HCT116 (cell line): ENCODE measurements around the gene IP6K3. TPM values are rescaled to one million over a fixed set of nuclear protein-coding genes. Genes with fewer than 3 reads are reported as not detected.

Experiments
- ATAC-seq: fragments of 200-7000 bp; cut with Tn5 transposase; 2 replicates; pipeline ENCODE4 v1.9.1; 2020; ENCODE audit warnings: mild to moderate bottlenecking, moderate library complexity
- BruUV-seq: library from RNA; stranded (reverse); fragments of 400-500 nt; replicated peaks from 2 replicates; lab custom pipeline; 2021; lab: Mats Ljungman, UMichigan
- CTCF ChIA-PET: fragments of 300-600 bp; sonication (Branson Sonifier 250); formaldehyde crosslinking; loops from one replicate; lab custom pipeline; 2021; ENCODE audit warnings: antibody characterized with exemption; lab: Charles Lee
- POLR2A ChIA-PET: fragments of 300-600, 350-600 bp; sonication (Branson Sonifier 250); formaldehyde crosslinking; loops from one replicate; lab custom pipeline; 2021; ENCODE audit warnings: antibody characterized with exemption; lab: Charles Lee
- RAD21 ChIA-PET, 2 experiments: fragments of 300-600 bp; sonication (Branson Sonifier 250); formaldehyde crosslinking; loops; one replicate each; lab custom pipeline; 2023; ENCODE audit warnings: low total read pairs in 2 of 2; ENCODE audit not compliant: uncharacterized antibody in 2 of 2, unreplicated experiment in 2 of 2, low non-redundant PET in 1 of 2; lab: Charles Lee
- DNase-seq: peaks from one replicate; pipeline ENCODE4 v3.0.0-alpha.2; 2010; ENCODE audit warnings: low read depth, low spot score
- H2AFZ ChIP-seq: fragments of 200-600 bp; shearing (Covaris generic), sonication (generic); 2 replicates; pipeline ENCODE4 v1.6.1; 2017; ENCODE audit warnings: low read depth, mixed run types, mixed read lengths, antibody characterized with exemption, low read length; ENCODE audit not compliant: poor library complexity, severe bottlenecking
- H3K27ac ChIP-seq: 2 replicates; pipeline ENCODE4 v1.5.1; 2012; ENCODE audit warnings: low read depth, low read length
- H3K27me3 ChIP-seq: fragments of 200-600 bp; sonication (generic); 2 replicates; pipeline ENCODE4 v1.6.1; 2016; ENCODE audit warnings: mixed run types, low read length, mixed read lengths; ENCODE audit not compliant: insufficient read depth
- H3K36me3 ChIP-seq, 2 experiments: fragments of 200-500 bp in 1 of 2; fragments of 200-600 bp in 1 of 2; sonication (Bioruptor generic) in 1 of 2; sonication (generic) in 1 of 2; 2 replicates each; pipeline versions ENCODE4 v1.5.1 to v1.6.1; 2014 to 2016; ENCODE audit warnings: low read length in 2 of 2, inconsistent platforms in 1 of 2, mixed read lengths in 1 of 2, mixed run types in 1 of 2; ENCODE audit not compliant: insufficient read depth in 2 of 2, control insufficient read depth in 1 of 2
- H3K4me1 ChIP-seq, 2 experiments: fragments of 200-600 bp in 1 of 2; sonication (generic) in 1 of 2; 2 replicates each; pipeline versions ENCODE4 v1.5.1 to v1.6.1; 2012 to 2017; ENCODE audit warnings: low read length in 2 of 2, inconsistent platforms in 1 of 2, mild to moderate bottlenecking in 1 of 2, mixed read lengths in 1 of 2, mixed run types in 1 of 2, moderate library complexity in 1 of 2; ENCODE audit not compliant: insufficient read depth in 2 of 2, control insufficient read depth in 1 of 2
- H3K4me2 ChIP-seq: fragments of 200-600 bp; sonication (generic); 2 replicates; pipeline ENCODE4 v1.6.1; 2017; ENCODE audit warnings: mixed run types, low read length, mixed read lengths
- H3K4me3 ChIP-seq, 2 experiments: fragments of 200-600 bp in 1 of 2; sonication (generic) in 1 of 2; replicated peaks in 1 of 2; 2 replicates each; pipeline ENCODE4 v1.5.1; 2011 to 2016; ENCODE audit warnings: low read length in 2 of 2, control low read depth in 1 of 2, low read depth in 1 of 2, mild to moderate bottlenecking in 1 of 2, mixed read lengths in 1 of 2, mixed run types in 1 of 2
- H3K79me2 ChIP-seq: fragments of 200-600 bp; sonication (generic); 2 replicates; pipeline ENCODE4 v1.6.1; 2017; ENCODE audit warnings: mild to moderate bottlenecking, mixed run types, low read length, moderate library complexity, mixed read lengths; ENCODE audit not compliant: insufficient read depth
- H3K9ac ChIP-seq: fragments of 200-600 bp; sonication (generic); 2 replicates; pipeline ENCODE4 v1.6.1; 2016; ENCODE audit warnings: low read length, mixed read lengths
- H3K9me2 ChIP-seq: fragments of 200-600 bp; sonication (generic), shearing (Covaris generic); 2 replicates; pipeline ENCODE4 v1.6.1; 2017; ENCODE audit warnings: mixed run types, mild to moderate bottlenecking, moderate library complexity; ENCODE audit not compliant: insufficient read depth
- H3K9me3 ChIP-seq, 2 experiments: fragments of 200-500 bp in 1 of 2; fragments of 200-600 bp in 1 of 2; sonication (Bioruptor generic) in 1 of 2; sonication (generic) in 1 of 2; 2 replicates each; pipeline ENCODE4 v1.6.1; 2014 to 2017; ENCODE audit warnings: low read length in 2 of 2, mixed read lengths in 2 of 2, inconsistent platforms in 1 of 2, low read depth in 1 of 2, mild to moderate bottlenecking in 1 of 2, mixed run types in 1 of 2, moderate library complexity in 1 of 2; ENCODE audit not compliant: control insufficient read depth in 1 of 2, insufficient read depth in 1 of 2
- H4K20me1 ChIP-seq: fragments of 200-600 bp; sonication (generic), shearing (Covaris generic); 2 replicates; pipeline ENCODE4 v1.6.1; 2017; ENCODE audit warnings: mixed run types, mild to moderate bottlenecking, moderate library complexity; ENCODE audit not compliant: insufficient read depth
- ATF3 ChIP-seq: IDR thresholded peaks from 2 replicates; pipeline ENCODE4 v1.6.1; 2012
- CBX3 ChIP-seq: IDR thresholded peaks from 2 replicates; pipeline ENCODE4 v1.6.1; 2012; ENCODE audit warnings: low read depth
- CEBPB ChIP-seq: IDR thresholded peaks from 2 replicates; pipeline ENCODE4 v1.6.1; 2012; ENCODE audit warnings: low read depth
- EGR1 ChIP-seq: IDR thresholded peaks from 2 replicates; pipeline ENCODE4 v1.6.1; 2012; ENCODE audit warnings: low read depth
- ELF1 ChIP-seq: IDR thresholded peaks from 2 replicates; pipeline ENCODE4 v1.6.1; 2012; ENCODE audit warnings: low read depth, borderline replicate concordance
- EZH2 ChIP-seq: fragments of 200-600 bp; sonication (generic); IDR thresholded peaks from 2 replicates; pipeline ENCODE4 v1.6.1; 2017; ENCODE audit warnings: antibody characterized with exemption, mixed run types
- EZH2phosphoT487 ChIP-seq: fragments of 200-600 bp; IDR thresholded peaks from 2 replicates; pipeline ENCODE4 v1.6.1; 2018; ENCODE audit warnings: antibody characterized with exemption, borderline replicate concordance
- FOSL1 ChIP-seq: IDR thresholded peaks from 2 replicates; pipeline ENCODE4 v1.6.1; 2012; ENCODE audit warnings: low read depth
- JUND ChIP-seq: IDR thresholded peaks from 2 replicates; pipeline ENCODE4 v1.6.1; 2012
- POLR2AphosphoS5 ChIP-seq: IDR thresholded peaks from 2 replicates; pipeline ENCODE4 v1.6.1; 2011; ENCODE audit warnings: mild to moderate bottlenecking, low read depth, low read length, moderate library complexity
- SIN3A ChIP-seq: IDR thresholded peaks from 2 replicates; pipeline ENCODE4 v1.6.1; 2012; ENCODE audit warnings: low read depth
- SP1 ChIP-seq: IDR thresholded peaks from 2 replicates; pipeline ENCODE4 v1.6.1; 2012; ENCODE audit warnings: low read depth
- YY1 ChIP-seq: IDR thresholded peaks from 2 replicates; pipeline ENCODE4 v1.6.1; 2011; ENCODE audit warnings: low read length, low read depth, moderate library complexity, mild to moderate bottlenecking; ENCODE audit not compliant: insufficient replicate concordance; ENCODE audit errors: extremely low read depth
- ZBTB33 ChIP-seq: IDR thresholded peaks from 2 replicates; pipeline ENCODE4 v1.6.1; 2011; ENCODE audit warnings: mild to moderate bottlenecking, low read length, moderate library complexity; ENCODE audit not compliant: insufficient replicate concordance; ENCODE audit errors: extremely low read depth
- ZFX ChIP-seq: fragments of 450-650 bp; IDR thresholded peaks from 2 replicates; pipeline ENCODE4 v1.6.1; 2017
- ZNF274 ChIP-seq: fragments of 200-500 bp; sonication (Bioruptor generic); IDR thresholded peaks from 2 replicates; pipeline ENCODE4 v1.6.1; 2014; ENCODE audit warnings: mild to moderate bottlenecking, low read depth, low read length, inconsistent platforms
- intact Hi-C: fragments of 100-400 bp; cut with micrococcal nuclease; formaldehyde crosslinking; loops from 2 replicates; pipeline ENCODE4 v1.10.0; 2022
- total RNA-seq: library from RNA; stranded (reverse); gene quantifications from one replicate; pipeline ENCODE4 v1.2.1, GENCODE V29; 2021; ENCODE audit not compliant: unreplicated experiment
- TF ChIP-seq, protein P1 (sequence below): IDR thresholded peaks from 2 replicates; pipeline ENCODE4 v1.6.1; 2012; ENCODE audit warnings: low read depth

IP6K3 gene
- total RNA-seq, 1 experiment from 2014 or later: not detected

- no peak for ATAC-seq
- H3K79me2 ChIP-seq: no peaks in the 10 kb centered on the region
- no peaks in the 10 kb centered on the region for H4K20me1 ChIP-seq
- no peak overlapping the region for H3K9ac ChIP-seq
- BruUV-seq: no TSS peak
- TF ChIP-seq ATF3 (no peak), FOSL1 (no peak), ZBTB33 (no peak), CBX3 (no peak), JUND (no peak), EZH2phosphoT487 (no peak), CEBPB (no peak), ZNF274 (no peak), SIN3A (no peak), ZFX (no peak), POLR2AphosphoS5 (no peak), ELF1 (no peak), YY1 (no peak), SP1 (no peak), EZH2 (no peak), EGR1 (no peak)
- TF ChIP-seq, protein P1, sequence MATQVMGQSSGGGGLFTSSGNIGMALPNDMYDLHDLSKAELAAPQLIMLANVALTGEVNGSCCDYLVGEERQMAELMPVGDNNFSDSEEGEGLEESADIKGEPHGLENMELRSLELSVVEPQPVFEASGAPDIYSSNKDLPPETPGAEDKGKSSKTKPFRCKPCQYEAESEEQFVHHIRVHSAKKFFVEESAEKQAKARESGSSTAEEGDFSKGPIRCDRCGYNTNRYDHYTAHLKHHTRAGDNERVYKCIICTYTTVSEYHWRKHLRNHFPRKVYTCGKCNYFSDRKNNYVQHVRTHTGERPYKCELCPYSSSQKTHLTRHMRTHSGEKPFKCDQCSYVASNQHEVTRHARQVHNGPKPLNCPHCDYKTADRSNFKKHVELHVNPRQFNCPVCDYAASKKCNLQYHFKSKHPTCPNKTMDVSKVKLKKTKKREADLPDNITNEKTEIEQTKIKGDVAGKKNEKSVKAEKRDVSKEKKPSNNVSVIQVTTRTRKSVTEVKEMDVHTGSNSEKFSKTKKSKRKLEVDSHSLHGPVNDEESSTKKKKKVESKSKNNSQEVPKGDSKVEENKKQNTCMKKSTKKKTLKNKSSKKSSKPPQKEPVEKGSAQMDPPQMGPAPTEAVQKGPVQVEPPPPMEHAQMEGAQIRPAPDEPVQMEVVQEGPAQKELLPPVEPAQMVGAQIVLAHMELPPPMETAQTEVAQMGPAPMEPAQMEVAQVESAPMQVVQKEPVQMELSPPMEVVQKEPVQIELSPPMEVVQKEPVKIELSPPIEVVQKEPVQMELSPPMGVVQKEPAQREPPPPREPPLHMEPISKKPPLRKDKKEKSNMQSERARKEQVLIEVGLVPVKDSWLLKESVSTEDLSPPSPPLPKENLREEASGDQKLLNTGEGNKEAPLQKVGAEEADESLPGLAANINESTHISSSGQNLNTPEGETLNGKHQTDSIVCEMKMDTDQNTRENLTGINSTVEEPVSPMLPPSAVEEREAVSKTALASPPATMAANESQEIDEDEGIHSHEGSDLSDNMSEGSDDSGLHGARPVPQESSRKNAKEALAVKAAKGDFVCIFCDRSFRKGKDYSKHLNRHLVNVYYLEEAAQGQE: no peak
- TF ChIP-seq, all 23 proteins: peak for 0
- H3K36me3 ChIP-seq: no peaks in the 10 kb centered on the region
- POLR2A ChIA-PET: no interaction called here
- no peak overlapping the region for H3K4me3 ChIP-seq
- CTCF ChIA-PET: interaction anchor here (0.6 kb wide), 1 partner anchor 585 kb away, joined by 3 read pairs; no protein-coding TSS in a partner anchor
- intact Hi-C loops: no loop called here
- H3K27me3 ChIP-seq: peaks cover 16% of the 10 kb centered on the region
- peaks cover 19 to 25% of the 10 kb centered on the region in 2 experiments for H3K4me1 ChIP-seq
- H3K4me2 ChIP-seq: no peak overlapping the region
- no peak overlapping the region for H2AFZ ChIP-seq
- no peaks in the 10 kb centered on the region for H3K9me2 ChIP-seq
- H3K9me3 ChIP-seq: no peaks in the 10 kb centered on the region
- H3K27ac ChIP-seq: no peak overlapping the region
- DNase-seq: no peak
- RAD21 ChIA-PET: no interaction called here
Measured at GRCh38 chr6:33717934-33718455, 28.7 kb downstream of the IP6K3 start.
